Stimulated activated CD4-positive, alpha-beta T cell treated with anti-CD3 and anti-CD28 coated beads, Interleukin-4, amount 100 ng/mL, for 4 hours (primary cell): ENCODE results near the gene MAG.

Experiments used
- DNase-seq, 2 experiments: peaks; one replicate each; pipeline ENCODE4 v3.0.0-alpha.2; 2020

Gene MAG

DNA sequence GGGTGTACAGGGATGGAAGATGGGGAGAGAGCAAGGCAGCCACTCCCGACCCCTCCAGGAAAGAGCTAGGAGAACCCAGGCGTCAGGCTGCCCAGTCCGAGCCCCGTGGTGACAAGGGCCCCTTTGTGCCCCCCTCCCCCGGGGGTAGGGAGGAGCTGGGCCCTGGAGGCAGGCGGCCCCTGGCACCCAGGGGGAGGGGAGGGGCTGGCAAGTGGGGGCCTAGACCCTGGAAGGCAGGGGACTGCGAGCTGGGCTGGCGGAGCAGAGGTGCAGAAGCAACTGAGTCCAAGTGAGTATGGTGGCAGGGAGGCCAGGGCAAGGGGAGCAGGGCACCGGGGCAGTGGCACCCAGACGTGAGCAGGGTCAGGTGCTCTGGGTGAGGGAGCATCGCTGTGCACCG lies at the start of gene MAG:
Gene MAG (plus strand): TSS at position 246 of the 400 bp plus-strand sequence. CDS start 3,248 bp downstream, outside the sequence.
- no peak for DNase-seq

DNA sequence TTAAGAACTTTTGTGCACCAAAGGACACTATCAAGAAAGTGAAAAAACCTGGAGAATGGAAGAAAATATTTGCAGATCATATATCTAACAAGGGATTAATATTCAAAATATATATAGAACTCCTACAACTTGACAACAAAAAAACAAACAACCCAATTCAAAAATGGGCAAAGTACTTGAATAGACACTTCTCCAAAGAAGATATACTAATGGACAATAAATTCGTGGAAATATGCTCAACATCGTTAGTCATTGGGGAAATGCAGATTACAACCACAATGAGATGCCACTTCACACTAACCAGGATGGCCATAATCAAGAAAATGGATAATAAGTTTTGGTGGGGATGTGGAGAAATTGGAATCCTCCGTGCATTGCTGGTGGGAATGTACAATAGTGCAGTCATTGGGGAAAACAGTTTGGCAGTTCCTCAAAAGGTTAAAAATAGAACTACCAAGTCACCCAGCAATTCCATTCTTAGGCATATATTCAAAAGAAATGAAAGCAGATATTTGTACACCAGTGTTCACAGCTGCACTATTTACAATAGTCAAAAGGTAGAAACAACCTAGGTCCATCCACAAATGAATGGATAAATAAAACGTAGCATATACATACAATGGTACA lies 45.4 kb upstream of the MAG start:
- DNase-seq = no peak

- DNase-seq = peak; percentile 53 to 61
These were observed 44.2 kb upstream of the MAG start for GRCh38 chr19:35247526-35248309.

DNA sequence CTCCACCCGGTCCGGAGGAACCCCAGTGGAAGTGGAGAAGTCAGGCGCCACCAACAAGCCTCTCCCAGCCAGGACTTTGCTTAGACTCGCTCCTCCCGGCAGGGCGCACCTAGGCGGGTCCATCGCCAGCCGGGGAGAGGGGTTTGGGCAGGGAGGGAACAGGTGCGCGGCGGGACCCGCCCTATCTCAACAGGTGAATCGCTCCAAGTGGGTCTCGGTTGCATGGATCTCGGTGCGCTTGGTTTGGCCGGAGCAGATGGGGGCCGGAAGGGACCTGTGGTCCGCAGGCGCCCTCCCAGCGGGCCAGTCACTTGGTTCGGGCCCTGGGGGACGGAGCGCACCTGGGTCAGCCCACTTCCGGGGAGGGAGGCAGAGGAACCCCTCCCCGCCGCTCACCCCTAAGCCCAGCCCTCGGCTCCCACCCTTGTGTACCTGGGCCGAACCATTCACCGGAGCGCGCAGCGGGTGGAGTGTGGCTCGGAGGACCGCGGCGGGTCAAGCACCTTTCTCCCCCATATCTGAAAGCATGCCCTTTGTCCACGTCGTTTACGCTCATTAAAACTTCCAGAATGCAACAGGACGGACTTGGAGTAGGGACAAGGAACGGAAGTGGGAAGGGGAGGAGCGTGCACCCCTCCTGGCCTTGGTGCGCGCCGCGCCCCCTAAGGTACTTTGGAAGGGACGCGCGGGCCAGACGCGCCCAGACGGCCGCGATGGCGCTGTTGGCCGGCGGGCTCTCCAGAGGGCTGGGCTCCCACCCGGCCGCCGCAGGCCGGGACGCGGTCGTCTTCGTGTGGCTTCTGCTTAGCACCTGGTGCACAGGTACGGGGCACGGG lies 43.4 kb upstream of the MAG start, which contains the start of gene LSR:
Gene LSR (plus strand): TSS at position 693 of the 836 bp plus-strand sequence. CDS start 21 bp downstream, at position 714.
- peak; percentile 63 for DNase-seq

DNA sequence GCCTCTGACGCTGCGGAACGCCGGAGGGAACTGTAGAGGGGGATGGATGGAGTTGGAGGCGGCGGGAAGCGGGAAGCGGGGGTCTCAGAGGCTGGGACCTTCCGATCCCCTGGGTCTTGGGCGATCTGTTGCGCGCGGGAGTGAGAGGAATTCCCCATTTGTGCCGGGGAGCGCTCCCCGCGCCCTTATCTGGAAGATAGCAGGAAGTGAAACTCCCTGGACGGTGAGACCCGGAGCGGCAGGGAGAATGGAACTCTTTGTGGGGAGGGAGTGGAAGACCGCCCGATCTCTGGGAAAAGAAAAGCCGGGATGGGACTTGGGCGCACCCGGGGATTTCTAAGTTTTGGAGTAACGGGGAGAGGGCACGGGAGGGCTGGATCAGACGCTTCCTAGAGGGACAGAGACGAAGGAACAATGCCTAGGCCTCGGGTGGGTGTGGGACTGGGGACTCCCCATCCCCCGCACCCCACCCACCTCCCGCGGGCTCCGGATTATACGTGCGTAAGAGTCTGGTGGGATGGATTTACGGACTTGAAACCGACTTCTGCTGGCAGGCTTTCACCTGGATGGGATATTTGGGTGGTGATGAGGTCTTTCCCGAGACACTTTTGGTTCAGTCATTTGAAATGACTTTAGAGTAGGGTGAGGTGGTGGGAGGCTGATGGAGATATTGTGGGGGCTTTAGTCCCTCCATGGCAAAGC lies 42.7 kb upstream of the MAG start:
- no peak for DNase-seq

DNA sequence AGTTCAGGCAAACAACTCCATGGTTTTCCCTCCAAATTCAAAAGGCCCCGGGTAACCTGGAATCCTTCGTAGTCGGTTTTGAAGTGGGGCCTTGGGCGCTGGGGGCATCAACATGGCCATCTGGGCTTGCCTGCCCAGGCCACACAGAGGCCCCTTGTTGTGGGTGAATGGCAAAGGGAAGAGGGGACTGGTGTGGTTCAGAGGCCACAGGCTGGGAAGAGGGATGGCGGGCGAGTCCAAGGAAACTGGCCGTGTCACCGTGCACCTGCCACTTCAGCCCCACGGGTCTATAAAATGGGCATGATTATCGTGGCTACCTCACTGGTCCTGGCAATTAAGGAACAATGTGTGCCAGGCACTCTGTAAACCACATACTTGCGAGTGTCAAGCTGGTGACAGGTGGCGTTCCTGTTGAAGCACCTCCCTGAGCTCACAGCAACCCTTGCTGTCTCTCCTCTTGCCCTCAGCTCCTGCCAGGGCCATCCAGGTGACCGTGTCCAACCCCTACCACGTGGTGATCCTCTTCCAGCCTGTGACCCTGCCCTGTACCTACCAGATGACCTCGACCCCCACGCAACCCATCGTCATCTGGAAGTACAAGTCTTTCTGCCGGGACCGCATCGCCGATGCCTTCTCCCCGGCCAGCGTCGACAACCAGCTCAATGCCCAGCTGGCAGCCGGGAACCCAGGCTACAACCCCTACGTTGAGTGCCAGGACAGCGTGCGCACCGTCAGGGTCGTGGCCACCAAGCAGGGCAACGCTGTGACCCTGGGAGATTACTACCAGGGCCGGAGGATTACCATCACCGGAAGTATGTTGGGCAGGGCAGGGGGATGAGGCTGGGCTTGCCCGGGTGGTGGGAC lies 41.9 kb upstream of the MAG start:
- no peak for DNase-seq

GRCh38 chr19:35251456-35251855 lies 40.5 kb upstream of the MAG start:
- no peak for DNase-seq

- DNase-seq = no peak
These were observed 38.4 kb upstream of the MAG start for GRCh38 chr19:35253316-35254286.

- DNase-seq = no peak
These were observed 37.3 kb upstream of the MAG start for GRCh38 chr19:35254341-35255297.

DNA sequence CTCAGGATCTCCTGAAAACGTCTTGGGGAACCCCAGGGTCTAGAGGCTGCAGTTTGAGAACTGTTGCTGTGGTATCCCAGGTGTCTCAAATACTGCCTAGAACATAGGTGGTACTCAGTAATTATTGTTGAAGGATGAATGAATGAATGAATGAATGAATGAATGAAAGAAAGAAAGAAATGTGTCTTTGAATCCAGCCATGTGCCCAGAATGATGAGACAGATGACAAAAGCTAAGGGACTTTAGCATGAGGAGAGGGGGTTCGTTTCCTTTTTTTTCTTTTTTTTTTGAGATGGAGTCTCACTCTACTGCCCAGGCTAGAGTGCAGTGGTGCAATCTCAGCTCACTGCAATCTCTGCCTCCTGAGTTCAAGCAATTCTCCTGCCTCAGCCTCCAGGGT lies 35.4 kb upstream of the MAG start:
- DNase-seq = no peak

DNA sequence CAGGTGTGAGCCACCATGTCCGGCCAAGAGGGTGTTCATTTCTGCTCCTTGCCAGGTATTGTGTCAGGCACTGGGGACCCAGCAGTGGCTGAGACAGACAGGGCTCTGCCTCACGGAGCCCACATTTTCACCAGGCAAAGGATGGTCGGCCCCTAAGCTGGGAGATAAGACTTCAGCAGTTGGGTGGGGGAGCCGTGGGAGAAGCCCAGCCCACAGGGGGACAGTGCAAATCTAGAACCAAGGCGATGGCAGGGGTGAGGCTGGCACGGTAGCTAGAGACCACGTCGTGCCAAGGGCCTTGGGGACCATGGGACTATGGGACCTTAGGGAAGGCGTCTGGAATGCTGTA lies 34.9 kb upstream of the MAG start:
- DNase-seq = no peak

DNA sequence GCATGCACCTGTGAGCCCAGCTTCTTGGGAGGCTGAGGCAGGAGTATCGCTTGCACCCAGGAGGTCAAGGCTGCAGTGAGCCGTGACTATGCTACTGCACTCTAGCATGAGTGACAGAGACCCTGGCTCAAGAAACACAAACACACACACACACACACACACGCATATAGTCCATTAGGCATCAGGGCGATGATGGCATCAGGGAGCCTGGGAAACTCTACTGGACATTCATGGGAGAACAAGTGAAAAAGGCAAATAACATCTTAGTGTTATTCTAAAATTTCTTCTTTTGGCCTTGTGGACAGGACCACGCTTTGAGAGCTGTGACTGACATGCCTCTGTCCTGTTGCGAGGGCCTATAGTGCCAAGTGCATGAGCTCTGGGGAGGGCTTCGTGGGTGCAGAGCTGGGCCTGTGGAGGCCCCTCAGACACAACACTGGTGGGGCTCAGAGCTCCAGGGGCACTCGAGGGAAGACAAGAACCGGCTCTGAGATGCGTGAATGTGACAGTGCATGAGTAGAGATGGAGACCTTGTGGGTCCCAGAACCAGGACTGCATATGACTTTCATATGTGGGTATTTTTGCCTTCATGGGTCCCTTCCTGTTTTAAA lies 31.2 kb upstream of the MAG start:
- DNase-seq = no peak

DNA sequence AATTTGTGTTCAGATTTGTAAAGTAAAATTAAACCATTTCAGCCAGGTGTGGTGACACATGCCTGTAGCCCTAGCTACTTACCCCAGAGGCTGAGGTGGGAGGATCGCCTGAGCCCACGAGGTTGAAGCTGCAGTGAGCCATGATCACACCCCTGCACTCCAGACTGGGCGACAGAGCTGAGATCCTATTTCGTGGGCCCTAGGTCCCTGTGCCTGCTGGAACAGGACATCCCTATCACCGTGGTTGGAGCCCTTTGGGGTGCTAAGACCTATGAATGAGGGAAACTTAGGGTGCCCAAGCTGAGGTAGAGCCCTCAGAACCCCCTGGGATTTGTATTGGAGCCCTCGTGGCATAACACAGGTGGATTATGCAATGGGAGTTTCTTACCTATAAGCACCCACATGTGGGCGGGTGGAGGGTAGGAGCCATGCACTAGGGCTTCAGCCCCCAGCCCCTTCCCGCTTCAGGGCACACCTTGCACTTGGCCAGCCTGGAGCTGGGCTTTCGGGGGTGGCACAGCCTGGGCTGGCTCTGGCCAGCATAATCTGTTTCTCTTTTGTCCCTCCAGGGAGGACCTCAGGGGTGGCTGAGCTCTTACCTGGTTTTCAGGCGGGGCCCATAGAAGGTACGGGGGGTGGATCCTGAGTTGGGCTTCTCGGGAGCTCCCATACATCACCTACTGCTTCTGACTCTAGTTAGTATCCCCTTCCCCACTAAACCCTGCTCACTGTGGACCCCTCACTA lies 30.4 kb upstream of the MAG start:
- no peak for DNase-seq

- DNase-seq = no peak
These were observed 29.7 kb upstream of the MAG start for GRCh38 chr19:35262101-35262761.

DNA sequence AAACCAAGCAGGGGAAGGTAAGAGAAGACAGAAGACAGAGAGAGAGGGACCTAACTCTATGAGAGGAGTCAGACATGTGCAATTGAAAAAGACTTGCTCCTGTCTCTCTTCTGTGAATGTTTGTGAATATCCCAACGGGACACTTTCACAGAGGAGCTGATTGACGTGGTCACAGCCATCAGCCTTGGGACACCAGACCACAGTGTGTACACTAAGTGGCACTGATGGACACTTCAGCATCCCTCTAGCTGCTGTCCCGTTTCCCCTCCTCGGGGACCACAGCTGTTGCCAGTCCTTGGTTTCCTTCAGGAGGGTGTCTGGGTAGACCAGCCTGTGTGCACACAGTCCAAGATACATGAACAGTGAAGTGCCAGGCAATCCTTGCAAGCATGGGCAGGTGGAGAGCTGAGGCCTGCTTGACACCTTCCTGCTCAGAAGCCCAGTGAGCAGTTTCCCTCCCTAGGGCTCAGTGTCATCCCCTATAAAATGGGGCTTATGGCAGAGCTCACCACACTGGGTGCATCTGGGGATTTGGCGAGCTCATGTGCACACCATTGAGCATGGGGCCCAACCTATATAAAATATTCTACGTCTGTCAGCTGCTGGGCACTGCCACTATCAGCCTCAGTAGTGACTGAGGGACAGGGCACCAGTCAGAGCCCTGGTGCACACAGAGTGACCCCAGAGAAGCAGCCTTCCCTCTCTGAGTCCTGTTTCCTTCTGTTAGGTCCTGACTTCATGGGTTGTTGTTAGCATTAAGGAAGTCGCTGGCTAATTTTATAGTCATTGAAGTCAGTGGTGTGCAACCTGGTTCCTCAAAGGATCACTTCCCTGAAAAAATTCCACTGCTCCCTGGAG lies 27.5 kb upstream of the MAG start:
- DNase-seq = no peak

DNA sequence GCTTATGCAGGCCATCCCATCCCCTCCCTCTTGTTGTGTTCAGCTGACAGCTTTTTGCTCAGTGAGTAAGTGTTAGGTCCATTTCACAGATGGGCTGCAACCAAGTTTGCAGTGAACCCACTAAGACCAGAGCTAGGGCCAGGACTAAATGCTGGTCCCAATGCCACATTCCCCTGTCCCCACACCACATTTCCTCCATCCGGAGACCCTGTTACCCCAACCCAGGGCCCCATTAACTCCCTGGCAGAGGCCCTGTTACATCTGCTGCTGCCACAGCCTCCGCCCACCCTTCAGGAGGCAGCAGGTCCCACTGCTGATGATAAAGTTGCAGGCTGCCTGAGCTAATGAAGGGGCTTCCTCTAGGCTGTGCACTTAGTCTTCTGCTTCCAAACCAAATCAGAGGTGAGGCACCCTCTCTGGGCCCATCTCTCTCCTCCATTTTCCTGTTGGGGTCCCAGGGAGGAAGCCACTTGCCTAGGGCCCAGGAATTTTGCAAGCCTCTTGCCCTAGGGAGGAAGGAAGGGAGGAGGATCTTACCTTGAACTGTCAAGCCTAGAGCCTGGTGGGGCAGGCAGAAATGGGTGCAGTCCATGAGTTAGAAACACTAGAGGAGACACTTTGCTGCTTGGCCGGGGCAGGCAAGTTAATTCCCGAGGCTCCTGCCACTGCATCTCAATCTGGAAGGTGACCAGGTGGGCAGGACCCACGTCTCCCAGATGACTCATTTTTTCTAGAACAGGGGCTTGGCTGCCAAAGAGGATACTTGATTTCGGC lies 26.6 kb upstream of the MAG start:
- no peak for DNase-seq
